ENCODE measurements around the gene GYPB.
"Not testable (repeated sequence)": the region's sequence is repeated elsewhere in the genome, so short reads cannot be mapped to it uniquely, and the experiment has no call there.

GYPB gene

DNA sequence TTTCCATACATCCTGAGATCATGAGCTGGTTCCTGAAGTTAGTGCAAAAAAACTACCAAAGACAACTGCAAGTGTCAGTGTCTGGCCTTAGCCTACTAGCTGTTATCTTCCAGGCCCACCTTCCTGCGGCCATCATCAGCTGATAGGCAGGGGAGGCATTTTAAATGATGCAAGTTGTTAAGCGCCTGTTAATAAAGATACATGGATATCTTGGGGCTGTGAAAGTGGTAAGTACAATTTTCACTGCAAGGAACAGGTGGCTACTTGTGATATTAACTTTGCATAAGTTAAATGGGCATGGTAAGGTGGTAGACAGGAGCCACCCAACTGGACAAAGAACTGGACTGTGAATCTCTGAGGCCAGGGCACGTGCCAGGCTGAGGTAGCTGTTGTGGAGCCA lies at the start of gene GYPB:
Gene GYPB, minus strand, starts transcription at position 104 of the 400 bp plus-strand sequence. Its CDS starts 93 bp downstream, at position 11.
- DNase-seq (ENCODE audit: low read depth) = peak; percentile 71

DNA sequence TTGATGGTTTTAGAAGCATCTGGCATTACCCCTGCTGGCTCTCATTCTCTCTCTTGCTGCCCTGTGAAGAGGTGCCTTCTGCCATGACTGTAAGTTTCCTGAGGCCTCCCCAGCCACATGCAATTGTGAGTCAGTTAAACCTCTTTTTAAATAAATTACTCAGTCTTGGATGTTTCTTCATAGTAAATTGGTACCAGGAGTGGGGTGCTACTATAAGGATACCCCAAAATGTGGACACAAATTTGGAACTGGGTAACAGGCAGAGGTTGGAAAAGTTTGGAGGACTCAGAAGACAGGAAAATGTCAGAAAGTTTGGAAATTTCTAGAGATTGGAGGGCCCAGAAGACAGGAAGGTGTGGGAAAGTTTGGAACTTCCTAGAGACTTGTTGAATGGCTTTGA lies 42.4 kb upstream of the GYPB start:
- not testable (repeated sequence) for DNase-seq (ENCODE audit: low read depth)

DNA sequence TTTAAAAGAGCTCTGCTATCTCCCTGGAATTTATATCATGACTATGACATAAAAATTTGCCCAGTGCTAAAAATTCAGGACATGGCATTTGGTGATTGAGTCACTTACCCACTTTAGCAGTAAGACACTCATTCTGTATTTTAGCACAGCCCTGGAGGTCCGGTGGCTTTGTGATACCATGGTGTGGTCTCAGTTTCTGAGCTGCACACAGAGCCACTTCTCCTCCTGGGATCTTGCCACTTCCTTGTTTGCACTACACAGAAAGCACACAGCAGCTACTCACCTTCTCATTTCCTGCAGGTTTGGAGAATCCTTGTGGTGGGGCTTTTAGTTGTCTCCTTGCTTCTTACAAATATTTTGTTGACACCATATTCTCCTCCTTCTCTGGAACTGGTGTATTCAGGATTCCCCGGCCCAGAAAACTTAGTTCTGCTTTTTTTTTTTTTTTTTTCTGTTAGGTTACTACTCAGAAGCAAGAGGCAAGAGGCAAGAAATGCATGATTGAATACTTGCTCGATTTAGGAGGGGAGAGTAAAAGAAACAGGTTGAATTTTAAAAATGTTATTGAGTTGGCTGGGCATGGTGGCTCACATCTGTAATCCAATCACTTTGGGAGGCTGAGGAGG lies 41.2 kb upstream of the GYPB start:
- not testable (repeated sequence) for DNase-seq (ENCODE audit: low read depth)

DNA sequence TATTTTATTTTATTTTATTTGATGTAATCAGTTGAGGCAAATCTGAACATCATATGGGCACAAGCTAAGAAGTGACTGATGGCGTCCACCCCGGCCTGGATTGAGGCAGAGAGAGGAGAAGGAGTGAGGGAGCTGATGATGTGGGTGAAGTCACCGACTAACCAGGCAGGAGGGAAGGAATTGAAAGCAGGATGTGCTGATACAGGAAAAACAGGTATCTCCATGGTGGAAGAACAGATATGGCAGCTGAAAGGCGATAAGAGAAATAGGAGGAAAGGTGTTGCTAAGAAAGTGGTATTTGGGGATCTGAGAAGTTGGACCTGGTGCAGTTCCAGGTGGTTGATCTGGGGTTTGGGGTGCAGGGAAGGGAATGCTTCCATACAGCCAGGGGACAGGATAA lies 37.6 kb upstream of the GYPB start:
- DNase-seq (ENCODE audit: low read depth) = no peak

DNA sequence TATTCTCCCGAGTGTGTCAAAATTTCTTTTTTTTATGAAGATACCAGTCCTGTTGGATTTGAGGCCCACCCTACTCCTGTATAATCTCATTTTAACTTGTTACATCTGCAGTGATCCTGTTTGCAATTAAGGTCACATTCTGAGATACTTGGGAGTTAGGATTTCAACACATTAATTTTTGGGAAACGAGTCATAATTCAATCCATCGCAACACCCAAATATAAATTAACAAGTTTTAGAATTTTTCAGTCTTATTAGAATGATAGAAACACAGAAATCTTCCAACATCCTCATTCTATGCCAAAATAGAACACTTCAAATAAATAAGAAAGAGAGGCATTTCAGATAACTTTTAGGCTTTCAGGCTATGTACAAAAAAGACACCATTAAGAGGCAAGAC lies 36.2 kb upstream of the GYPB start:
- not testable (repeated sequence) for DNase-seq (ENCODE audit: low read depth)

DNA sequence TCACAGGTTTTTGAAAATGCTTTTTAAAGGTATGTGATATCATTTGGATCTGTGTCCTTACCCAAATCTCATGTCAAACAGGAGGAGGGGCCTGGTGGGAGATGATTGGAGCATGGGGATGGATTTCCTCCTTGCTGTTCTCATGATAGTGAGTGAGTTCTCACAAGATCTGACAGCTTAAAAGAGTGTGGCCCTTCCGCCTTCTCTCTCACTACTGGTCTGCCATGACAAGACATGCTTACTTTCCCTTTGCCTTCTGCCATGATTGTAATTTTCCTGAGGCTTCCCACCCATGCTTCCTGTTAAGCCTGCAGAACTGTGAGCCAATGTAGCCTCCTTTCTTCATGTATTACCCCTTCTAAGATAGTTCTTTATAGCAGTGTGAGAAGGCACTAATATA lies 32.3 kb upstream of the GYPB start:
- DNase-seq (ENCODE audit: low read depth) = not testable (repeated sequence)

DNA sequence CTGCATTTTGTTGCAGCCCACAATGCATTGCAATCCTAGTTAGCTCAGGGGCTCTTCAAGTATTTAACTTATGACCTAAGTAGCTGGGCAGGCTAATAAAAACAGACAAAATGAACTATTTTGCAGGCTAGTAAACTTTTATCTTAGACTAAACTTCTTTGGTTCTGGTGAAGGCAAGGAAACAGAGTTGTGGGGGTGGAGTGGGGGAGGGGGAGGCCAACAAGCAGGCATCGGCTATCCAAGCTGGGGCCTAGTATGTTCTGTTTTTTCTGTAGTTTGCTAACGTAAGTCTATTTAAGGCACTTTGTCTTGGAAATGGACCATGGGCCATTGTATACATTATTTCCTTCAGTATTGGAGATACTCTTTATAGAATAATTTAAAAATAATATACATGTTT lies 31.5 kb upstream of the GYPB start:
- not testable (repeated sequence) for DNase-seq (ENCODE audit: low read depth)

DNA sequence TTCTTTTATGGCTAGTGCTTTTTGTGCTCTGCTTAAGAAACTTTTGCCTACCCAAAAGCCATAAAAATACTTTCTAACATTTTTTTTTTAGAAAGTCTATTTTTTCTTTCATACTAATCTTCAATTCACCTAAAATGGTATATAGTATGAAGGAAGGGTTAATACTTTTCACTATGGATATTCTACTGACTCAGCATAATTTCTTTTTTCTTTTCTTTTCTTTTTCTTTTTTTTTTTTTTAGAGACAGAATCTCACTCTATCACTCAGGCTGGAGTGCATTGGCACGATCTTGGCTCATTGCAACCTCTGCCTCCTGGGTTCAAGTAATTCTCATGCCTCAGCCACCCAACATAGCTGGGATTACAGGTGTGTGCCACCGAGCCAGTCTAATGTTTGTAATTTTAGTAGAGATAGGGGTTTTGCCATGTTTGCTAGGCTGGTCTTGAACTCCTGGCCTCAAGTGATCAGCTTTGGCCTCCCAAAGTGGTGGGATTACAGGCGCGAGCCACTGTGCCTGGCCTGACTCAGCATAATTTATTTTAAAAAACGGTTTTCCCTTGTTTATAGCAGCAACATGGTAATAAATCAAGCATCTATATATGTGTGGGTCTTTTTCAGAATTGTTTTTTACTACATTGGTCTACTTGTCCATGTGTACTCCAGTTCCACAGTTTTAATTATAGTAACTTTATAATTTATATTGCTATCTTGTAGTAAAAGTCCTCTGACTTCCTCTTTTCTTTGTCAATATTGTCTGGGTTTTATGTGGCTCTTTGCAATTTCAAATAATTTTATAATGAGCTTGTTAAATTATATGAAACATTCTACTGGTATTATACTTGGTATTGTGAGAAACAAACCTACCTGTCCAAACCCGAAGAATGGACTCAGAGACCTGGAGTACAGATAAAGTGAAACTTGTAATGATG lies 30.6 kb upstream of the GYPB start:
- DNase-seq (ENCODE audit: low read depth) = not testable (repeated sequence)

DNA sequence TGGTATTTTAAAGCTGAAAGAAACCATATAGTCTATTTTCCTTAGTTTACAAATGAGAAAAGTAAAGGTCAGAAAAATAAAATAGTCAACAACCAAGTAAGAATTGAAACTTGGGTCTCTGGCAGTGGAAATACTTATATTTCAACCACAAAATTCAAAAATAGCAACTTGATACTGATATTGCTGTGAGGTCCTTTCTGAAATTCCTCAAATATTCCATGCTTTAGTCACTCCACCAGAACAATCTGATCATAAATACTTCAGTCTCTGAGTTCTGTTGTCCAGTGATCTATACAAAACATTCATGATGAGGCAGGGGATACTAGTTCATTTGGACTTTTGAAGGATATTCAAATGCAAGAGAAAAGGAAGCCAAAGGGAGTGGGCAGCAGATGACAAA lies 25.8 kb upstream of the GYPB start:
- DNase-seq (ENCODE audit: low read depth) = not testable (repeated sequence)

DNA sequence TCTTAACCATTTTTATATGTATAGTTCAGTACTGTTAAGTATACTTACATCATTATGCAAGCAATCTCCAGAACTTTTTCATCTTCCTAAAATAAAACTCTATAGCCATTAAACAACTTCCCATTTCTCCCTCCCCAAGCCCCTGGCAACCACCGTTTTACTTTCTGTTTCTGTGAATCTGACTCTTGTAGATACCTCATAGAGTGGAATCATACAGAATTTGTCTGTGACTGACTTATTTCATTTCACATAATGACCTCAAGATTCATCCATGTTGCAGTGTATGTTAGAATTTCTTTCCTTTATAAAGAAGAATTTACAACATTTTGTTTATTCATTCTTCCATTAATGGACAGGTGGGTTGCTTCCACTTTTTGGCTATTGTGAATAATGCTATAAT lies 13.4 kb upstream of the GYPB start:
- DNase-seq (ENCODE audit: low read depth) = not testable (repeated sequence)

DNA sequence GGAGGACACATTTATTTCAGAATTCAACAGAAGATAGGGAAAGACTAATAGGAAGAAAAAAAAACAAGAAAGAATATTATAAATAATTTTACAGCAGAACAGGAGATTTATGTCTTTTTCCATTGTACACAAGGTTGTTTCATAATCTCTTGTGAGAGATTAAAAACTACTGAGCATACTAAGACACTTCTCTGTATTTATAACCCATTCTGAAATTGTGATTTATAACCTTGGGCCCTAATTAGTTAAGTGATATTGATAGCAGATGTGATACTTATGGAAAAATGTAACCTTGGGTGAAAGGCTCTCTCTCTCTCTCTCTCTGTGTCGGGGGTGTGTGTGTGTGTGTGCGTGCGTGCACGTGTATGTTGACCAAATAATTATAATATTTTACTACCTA lies 12.7 kb upstream of the GYPB start:
- not testable (repeated sequence) for DNase-seq (ENCODE audit: low read depth)

DNA sequence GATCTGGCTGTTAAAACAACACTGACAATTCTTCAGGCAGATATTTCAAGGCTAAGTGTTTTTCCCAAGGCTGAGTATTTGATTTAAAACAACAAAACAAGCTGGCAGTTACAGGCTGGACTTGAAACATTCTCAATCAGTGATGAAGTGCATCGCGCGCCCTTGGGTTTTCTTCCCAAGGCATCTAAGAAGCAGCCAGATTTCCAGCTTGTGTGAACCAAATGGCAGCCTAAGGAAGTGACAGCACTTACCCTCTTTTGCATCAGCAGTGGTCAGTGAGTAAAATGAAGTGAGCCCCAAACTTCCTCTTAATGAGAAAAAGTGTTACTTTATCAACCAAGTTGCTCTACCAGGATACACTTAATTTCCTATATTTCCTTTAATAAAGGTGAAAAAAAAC lies 12.2 kb upstream of the GYPB start:
- not testable (repeated sequence) for DNase-seq (ENCODE audit: low read depth)

DNA sequence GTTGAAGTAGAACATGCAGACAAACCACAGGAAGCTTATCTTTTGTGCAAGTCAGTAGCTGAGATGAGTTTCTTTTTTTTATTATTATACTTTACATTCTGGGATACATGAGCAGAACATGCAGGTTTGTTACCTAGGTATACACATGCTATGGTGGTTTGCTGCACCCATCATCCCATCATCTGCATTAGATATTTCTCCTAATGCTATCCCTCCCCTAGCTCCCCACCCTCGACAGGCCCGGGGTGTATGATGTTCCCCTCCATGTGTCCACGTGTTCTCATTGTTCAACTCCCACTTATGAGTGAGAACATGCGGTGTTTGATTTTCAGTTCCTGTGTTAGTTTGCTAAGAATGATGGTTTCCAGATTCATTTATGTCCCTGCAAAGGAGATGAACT lies 11.5 kb upstream of the GYPB start:
- DNase-seq (ENCODE audit: low read depth) = not testable (repeated sequence)

DNA sequence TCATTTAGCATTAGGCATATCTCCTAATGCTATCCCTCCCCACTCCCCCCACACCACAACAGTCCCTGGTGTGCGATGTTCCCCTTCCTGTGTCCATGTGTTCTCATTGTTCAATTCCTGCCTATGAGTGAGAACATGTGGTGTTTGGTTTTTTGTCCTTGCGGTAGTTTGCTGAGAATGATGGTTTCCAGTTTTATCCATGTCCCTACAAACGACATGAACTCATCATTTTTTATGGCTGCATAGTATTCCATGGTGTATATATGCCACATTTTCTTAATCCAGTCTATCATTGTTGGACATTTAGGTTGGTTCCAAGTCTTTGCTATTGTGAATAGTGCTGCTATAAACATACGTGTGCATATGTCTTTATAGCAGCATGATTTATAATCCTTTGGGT lies 7.5 kb upstream of the GYPB start:
- DNase-seq (ENCODE audit: low read depth) = not testable (repeated sequence)

DNA sequence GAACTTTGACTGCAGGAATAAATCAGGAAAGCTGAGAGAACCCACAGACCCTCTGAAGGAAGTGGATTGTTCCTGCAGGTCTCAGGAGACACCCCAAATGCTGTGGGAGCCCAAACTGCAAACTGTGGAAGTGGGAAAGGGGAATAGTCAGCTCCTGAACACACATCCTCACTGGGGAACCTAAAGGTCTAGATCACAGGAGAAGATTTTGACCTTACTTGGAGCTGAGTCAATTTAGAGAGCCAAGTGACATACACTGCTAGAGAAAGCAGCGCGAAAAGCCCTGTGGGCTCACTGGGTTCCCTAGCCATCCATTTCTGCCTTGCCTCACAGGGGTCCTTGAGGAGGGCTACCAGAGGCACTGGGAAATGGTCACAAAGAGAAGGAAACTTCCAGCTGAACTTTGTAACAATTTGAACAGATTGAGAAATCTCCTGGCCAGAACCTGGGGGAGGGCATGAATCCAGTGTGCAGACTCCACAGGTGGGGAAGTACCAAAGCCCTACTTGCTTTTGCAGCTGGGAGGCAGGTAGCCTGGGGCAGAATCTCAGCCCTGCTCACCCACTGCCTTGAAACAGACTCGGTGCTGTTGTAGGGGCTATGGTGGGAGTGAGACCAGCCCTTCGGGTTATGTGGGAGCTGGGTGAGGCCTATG lies 5.3 kb upstream of the GYPB start:
- DNase-seq (ENCODE audit: low read depth) = not testable (repeated sequence)

DNA sequence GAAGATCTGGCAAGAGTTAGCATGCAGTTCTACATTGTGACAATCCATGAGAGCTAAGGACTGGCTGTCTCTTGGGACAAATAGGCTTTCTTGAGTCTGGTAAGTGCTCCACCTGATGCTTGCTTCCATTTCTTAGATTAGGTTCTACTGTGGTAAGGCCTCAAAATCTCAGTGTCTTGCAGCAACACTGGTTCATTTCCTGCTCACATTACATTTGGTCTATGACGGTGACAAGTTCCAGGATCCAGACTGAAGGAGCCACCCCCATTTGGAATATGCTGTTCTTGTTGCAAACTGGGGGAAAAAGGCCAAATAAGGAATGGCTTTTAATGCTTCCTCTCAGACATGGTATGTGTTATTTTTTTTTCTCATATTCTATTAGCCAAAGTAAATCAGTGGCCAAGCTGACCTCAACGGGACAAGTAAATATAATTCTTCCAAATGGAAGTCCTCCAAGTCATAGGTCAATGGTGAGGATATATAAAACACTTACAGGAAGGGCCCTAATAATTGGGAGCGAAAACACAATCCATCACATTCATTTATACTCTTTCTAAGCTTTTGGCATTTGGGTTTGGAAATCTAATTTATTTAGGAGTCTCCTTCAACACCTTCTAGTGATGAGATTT lies 3.7 kb upstream of the GYPB start:
- not testable (repeated sequence) for DNase-seq (ENCODE audit: low read depth)

DNA sequence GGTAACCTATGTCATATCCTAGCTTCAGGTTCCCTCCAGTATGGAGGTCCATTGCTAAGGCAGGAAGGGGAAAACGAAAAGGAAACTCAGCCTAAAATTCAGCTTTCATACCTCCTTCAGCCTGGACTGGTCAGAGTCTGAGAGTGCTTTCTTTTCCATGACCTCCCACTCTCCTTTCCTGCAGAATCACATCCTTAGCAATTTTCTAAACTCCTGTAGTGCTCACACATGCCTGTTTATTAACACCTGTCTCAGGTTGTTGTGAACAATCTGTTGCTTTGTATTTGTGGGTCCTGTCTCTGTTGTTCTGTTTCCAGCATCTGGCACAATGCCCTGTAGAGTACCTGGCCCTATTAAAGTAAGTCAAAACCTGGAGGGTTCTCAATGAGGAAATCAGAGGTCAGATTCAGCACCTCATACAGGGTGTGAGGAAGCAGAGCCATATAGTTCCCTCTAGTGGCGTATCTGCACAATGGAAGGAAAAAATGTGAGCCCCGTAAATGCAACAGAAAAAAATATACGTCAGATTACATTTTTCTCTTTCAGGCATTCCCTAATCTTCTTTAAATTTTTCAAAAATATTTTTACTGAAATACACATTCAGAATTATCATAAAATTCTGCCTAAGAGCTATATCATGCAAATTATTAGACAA lies 2.3 kb upstream of the GYPB start:
- DNase-seq (ENCODE audit: low read depth) = not testable (repeated sequence)

DNA sequence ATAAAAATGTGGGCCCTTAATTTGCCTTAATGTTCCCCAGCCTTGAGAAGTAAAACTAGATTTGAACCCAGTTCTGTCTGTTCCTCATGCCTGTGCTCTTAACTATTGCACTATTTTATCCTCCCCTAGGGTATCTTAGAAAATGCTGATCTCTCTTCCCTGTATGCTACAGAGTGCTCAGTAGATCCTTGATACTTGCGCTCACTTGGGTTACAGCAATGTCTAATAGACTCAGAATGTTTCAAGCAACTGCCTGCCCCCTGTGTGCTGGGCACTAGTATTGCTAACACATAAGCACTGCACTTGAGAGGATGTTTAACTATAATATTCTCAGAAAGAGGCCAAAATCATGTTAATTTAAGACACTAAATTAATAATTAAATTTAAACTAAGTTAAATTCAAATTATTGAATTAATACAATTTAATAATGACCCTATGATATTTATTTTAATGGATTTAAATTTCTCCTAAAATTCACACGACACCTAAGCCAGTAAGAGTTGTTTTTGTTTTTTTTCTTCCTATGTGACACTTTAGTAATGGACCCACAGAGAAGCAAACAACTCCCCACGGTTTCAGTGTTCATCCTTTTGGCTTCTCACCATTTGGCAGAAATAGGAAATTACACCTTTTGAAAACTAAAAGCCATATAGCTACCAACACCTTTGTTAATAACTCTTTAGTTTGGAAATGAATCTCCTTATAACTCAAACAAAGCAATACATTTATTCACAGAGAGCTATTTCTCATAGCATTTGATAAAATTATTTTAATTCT lies 768 bp downstream of the GYPB start:
- DNase-seq (ENCODE audit: low read depth) = peak; percentile 63

DNA sequence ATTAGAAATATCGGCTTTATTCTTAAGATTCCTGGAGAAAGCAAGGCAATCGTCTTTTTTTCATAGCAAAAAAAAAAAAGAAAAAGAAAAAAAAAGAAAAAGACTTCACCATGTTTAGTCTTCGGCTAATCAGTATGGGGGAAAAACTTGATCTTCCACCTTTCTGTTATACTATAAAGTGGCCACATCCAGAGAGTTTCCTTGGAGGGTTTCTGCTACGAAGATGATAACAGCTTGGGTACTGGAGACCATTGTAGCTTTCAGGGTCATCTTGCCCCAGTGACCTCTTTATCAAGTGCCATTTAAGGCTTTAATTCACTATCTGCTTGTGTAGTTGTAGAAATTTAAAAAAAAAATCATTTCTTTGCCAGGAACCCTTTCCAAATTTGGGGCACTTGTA lies 1.9 kb downstream of the GYPB start:
- not testable (repeated sequence) for DNase-seq (ENCODE audit: low read depth)

DNA sequence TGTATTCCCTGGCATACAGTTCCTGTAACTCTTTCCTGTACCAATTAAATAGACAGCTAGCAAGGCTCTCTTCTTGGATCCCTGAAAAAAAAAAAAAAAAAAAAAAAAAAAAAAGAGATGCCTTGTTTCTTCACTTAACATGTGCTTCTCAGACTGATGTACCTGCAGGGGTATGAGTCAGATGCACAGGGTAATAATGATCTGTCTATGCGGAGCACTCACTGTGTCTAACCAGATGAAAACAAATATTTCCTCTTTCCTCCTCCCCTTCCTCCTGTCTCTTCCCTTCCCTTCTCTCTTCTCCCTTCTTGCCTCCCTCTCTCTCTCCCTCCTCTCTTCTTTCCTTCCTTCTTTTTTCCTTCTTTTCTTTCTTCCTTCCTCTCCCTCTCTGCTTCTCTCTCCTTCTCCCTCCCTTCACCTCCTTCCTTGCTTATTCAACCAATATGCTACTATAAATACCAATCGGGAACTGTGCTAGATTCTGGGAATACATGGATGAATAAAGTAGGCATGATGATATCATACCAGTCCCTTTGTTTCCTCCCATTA lies 3.0 kb downstream of the GYPB start:
- DNase-seq (ENCODE audit: low read depth) = not testable (repeated sequence)

DNA sequence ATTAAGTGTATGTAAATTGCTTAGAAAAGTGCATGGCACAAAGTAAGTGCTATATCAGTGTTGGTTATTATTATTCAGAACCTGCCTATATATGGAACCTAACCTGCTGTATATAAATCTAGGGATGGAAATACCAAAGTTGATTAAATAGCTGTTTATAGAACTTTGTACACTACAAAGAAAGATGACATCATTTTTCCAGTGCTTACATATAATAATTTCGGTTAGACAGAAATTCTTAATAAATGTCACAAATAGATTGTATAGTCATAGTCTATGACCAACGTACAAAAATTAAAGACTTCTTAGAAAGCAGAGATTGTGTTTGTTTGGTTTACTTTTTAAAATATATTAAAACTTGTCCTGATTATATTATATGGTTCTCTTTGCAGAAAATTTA lies 4.4 kb downstream of the GYPB start:
- no peak for DNase-seq (ENCODE audit: low read depth)

Data from CMK (cell line).